NOMO-1 (cell line): ENCODE measurements around the gene NPLOC4.

ENCODE experiments used
- DNase-seq, 2 experiments: peaks; one replicate each; lab custom pipeline; 2025; ENCODE audit not compliant: unreplicated experiment in 2 of 2; lab: John Stamatoyannopoulos, UW

Gene NPLOC4

DNA sequence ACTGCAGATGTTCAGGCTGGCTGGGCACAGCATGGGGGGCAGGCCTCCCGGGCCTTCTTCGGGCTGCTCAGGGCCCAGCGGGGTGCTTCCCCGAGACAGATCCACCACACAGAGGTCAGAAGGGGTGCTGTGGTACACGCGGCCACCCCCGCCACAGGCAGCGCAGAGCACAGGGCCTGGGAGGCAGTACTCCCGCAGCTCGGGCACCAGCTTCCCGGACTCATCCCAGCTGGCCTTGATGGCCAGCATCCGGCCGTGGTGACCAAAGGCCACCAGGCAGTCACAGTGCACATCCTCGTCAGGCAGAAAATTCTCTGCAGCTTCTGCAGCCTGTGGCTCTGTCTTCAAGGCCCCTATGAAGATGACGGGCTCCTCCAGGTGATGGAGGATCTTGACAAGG, 86.6 kb downstream of the NPLOC4 start:
- DNase-seq: no peak

DNA sequence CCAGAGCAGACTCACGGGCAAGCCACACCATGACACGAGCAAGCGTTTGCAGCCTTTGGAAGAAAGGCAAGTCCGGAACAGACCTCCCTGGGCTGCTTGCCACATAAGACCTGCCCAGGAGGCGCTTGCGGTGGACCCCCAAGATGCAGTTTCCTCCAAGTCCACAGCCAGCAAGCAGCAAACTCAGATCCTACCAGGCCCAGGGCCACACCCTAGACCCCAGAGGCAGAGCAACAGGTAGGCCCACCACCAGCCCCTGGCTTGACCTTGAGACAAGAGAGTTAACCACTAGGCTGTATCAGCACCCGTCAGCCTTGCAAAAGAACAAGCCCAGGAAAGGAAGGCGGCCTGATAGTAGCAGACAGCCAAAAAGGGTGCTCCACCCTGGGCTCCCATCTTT, 87.1 kb downstream of the NPLOC4 start:
- no peak for DNase-seq

DNA sequence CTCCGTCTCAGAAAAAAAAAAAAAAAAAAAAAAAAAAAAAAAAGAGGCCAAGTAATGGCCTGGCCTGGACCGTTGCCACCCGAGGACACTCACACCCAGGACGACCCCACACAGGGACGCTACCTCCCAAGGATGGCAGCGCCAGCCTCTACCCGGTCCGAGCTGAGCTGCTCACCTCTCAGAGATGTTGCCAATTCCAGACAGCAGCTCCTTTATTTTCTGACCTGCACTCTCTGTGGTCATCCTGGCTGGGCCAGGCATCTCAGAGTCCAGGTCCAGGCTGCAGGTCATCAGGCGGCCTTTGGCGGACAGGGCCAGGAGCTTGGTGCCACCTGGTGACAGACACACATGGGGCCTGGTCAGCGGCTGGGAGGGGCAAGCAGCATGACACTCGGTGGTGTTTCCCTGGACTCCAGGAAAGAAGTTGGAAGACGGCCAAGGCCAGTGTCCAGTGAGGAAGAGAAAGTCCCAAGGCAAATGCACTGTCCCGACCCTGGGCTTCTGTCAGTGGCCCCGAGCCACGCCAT, 87.8 kb downstream of the NPLOC4 start:
- no peak for DNase-seq

- DNase-seq: no peak
Measured at GRCh38 chr17:81547614-81547982, 89.3 kb downstream of the NPLOC4 start.

DNA sequence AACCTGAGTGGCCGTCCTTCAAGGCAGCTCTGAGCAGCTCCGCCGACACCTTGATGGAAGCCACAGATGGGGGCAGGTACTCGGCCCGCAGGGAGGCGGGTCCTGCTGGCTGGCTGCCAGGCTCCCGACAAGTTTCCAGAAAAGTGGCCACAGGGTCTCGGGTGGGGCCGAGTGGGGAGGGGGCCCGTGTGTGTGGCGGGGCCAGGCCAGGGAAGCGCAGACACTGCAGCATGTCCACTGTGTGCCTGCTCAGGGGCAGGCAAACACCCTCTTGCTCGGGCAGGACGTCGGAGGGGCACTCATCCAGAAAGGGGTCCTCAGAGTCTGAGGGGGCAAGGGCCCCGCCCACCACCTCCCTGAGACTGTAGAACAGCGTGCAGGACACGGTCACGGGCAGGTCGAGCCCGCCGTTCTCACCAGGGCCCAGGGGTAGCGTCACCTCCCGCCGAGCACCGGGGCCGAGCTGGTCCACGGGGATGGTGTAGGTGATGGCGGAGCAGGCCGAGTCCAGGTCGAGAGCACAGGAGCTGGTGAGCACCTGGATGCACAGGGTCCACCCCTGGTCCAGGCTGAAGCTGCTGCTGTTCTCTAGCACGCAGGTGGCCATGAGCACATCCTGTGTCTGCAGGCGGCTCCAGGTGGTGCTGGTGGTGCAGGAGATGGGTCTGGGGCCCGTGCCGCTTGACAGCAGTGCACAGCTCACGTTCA, 89.9 kb downstream of the NPLOC4 start:
- no peak for DNase-seq

GRCh38 chr17:81545160-81545949, 91.6 kb downstream of the NPLOC4 start:
- no peak for DNase-seq

GRCh38 chr17:81544281-81544974, 92.5 kb downstream of the NPLOC4 start:
- DNase-seq: no peak

- no peak for DNase-seq
Measured at GRCh38 chr17:81543756-81544155, 93.2 kb downstream of the NPLOC4 start.

- no peak for DNase-seq
Measured at GRCh38 chr17:81543339-81543675, 93.6 kb downstream of the NPLOC4 start.

DNA sequence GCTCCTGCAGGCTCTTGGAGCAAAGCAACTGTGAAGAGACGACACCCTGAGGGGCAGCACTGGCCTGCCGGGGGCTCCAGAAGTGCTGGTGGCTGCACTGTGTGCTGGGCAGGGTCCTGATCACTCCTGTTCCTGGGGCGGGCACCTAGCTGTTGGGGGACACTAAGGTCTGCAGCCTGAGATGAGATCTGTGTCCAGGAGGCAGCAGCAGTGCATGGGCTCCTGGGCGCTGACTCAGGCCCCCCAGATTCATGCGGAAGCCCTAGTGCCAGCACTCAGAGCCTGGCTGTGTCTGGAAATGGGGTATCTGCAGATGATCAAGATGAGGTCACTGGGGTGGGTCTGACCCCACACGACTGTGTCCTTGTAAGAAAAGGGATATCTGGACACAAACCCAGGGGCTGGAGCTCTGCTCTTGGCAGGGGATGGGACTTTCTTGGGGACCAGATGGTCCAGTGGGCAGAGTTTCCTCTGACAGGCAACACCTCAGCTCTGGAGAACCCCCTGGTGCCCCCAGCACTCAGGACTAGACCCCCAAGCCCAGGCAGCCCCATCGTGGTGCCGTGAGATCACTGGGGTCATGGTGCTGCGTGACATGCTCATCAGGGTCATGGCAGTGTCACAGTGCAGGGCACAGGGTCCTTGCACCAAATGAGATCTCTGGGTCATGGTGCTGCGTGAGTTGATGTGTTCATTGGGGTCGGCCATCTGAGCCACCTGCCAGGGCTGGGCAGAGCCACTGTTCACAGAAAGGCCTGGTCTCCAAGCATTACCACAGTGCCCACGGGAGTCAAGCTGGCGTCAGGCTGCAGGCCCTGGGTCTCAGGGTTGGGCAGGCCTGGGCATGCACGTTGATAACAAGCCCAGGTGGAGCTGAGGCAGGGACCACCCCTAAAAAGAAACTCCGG, 94.2 kb downstream of the NPLOC4 start:
- no peak for DNase-seq

DNA sequence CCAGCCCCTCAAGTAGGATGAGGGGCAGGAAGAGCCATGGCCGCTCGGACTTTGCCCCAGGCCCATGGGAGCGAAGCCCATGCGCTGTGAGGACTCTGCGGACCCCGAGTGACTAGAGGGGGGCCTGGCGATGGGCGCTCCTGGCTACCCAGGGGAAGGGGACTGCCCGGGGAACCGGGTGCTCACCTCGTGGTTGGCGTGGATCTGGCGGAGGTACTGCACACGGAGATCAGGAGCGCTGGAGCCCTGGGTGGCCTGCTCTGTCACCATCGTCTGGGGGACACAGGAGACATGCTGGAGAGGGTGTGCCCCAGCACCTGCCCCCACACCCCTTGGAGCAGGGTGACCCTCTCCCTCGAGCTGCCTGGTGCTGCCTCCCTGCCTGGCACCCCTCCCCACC, 95.8 kb downstream of the NPLOC4 start:
- no peak for DNase-seq

DNA sequence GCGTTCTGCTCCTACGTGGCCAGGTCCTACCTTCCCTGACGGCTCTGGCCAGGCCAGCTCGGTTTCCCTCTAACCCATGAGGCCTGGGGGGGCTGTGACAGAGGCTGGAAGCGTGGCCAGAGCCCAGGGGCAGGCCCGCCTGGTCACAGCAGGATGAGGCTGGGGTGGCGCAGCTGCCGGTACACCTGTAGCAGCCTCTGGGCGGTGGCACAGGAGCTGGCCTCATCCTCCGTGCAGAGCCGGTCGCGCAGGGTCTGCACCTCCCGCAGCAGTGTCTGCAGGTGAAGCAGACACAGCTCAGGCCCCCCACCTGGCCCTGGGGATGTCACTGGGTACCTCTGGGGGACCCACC, 96.3 kb downstream of the NPLOC4 start:
- DNase-seq: no peak

DNA sequence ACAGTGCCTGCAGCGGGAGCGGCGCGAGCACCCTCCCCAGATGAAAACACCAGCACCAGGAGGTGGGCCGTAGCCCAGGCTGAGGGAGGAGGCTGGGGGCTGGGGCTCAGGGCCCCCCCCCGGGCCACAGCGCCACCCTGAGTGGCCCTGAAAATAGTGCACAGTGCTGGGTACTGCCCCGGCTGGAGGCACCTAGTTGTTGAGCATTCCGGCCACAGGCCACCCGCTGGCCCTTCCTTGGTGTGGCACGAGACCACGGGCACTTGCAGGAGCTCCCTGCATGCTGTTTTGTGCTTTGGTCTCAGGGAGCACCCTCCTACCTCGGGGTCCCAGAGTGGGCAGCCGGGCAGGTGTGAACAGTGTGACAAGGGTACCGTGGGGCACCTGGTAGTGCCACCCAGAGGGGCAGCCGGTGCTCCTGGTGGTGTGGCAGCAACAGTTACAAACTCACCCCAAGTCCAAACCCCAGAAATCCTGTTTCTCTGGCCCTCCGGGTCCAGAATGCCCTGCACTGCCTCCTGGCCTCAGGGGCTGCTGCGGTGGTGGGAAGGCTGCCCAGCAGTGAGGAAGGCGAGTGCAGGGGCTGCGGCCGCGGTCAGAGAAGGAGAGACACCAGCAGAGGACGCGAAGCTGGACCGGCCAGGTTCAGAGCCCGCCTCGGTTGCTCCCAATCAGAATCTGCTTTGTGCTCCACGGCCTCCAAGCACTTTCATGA, 96.8 kb downstream of the NPLOC4 start:
- no peak for DNase-seq

DNA sequence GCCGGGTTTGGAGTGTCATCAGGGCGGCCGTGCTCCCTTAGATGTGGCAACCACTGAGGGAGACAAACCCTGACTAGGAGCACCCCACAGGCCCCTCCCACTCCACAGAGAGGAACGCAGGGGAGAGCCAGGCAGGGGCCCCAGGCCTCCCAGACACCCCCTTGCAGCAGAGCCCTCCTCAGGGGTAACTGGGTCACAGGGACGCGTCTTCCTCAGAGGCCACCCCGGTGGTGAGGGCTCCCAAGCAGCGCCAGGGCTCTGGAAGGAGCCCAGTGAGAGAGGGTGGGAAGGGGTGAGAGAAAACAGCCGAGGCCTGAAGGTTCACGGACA, 97.4 kb downstream of the NPLOC4 start:
- DNase-seq: no peak

- DNase-seq: no peak
Measured at GRCh38 chr17:81538651-81539570, 98.0 kb downstream of the NPLOC4 start.

DNA sequence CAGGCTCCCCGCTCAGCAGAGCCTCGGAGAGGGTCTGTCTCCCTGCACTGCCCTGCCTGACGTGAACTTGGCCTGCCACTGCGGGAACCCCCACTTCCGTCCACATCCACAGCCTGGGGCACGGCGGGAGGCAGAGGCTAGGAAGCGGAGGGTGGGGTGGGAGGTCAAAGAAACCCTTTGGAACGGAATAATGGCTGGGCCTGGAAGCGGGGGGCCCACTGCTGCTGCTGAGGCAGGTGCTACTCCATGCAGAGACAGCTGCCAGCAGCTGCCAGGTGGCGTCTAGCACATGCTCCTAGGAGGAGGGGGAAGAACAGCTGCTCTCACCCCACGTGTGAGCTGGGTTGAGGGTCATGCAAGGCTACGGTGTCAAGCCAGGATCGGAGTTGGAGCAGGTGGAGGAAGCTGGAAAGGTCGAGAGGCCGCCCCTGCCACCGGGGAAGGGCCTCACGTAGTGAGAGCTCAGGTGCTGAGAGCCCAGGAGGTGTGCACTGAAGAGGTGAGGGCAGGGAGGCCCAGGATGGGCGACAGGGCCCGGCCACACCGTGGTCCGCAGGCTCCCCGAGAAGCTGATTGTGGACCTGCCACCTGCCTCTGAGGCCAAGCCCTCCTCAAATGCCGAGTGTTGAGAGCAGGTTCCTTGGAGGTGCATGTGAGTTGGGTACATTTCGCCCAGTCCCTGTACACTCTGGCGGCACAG, 98.9 kb downstream of the NPLOC4 start:
- no peak for DNase-seq

GRCh38 chr17:81537343-81537855, 99.5 kb downstream of the NPLOC4 start:
- no peak for DNase-seq
